ENCODE measurements around the gene HOXC10. TPM values are rescaled to one million over a fixed set of nuclear protein-coding genes. Genes with fewer than 3 reads are reported as not detected.

Gene HOXC10
- total and polyA plus RNA-seq, 2 experiments from 2014 or later, result not detected

DNA sequence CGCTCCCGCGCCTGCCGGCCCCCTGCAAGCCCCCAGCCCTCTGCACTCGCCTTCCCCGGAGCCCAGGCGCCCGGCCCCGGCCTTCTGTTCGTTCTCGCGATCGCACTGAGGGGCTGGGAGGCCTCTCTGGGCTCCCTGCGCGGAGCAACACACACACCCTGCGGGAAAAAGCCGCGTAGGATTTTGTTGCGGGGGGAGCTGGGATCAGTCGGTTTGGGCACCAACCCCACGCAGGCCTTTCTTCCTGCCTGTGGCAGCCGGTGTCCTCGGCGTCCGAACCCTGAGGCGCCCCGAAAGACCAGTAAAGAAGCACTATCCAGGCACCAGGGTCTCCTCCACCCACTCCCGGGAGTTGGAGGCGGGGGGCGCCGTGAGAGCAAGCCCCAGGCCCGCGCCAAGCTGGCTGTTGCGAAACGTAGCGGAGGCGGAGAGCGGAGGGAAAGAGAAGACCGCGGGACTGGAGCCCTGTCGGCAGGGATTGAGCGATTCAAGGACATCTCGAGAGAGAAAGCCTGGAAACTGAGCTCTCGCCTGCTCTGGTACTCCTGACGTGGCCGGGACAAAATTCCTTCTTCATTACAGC lies 46.0 kb downstream of the HOXC10 start (continued):
- TF ChIP-seq POLR2AphosphoS5 (IDR thresholded peaks at IDR 0.05; ENCODE audit: low read depth), result no peak
- peak; percentile 75 for TF ChIP-seq EZH2 (IDR thresholded peaks at IDR 0.05; ENCODE audit: low read depth, unreplicated experiment)
- no peak for TF ChIP-seq JUNB (IDR thresholded peaks at IDR 0.05; ENCODE audit: unreplicated experiment)

DNA sequence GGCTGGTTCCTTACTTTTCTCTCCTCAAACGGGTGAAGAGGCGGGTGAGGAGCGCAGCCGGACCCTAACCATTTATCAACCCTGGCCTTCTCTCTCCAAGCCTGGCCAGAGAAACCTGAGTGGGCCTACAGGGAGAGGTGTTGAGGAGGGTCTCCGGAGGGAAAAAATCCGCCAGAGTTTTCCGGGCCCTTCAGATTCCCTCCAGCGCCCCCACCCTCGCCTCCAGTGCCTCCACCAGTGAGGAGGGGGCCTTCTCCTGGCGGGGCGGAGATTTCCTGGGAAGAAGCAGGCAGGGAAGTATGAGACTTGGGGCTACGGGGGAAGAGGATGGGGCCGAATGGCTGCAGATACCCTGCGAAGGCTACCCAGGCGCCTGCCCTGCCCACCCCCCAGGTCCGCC lies 46.5 kb downstream of the HOXC10 start:
- Histone ChIP-seq H2AFZ (no peak overlapping the region), H4K20me1 (replicated peaks; ENCODE audit: insufficient read depth) (peaks cover 36% of the 10 kb centered on the region), H3K27me3 (ENCODE audit: insufficient read depth) (peaks cover 100% of the 10 kb centered on the region), H3K36me3 (ENCODE audit: insufficient read depth) (no peaks in the 10 kb centered on the region), H3K9me2 (ENCODE audit: insufficient read depth) (no peaks in the 10 kb centered on the region), H3K4me3 (no peak overlapping the region), H3K4me2 (no peak overlapping the region), H3K4me1 (ENCODE audit: insufficient read depth) (peaks cover 34% of the 10 kb centered on the region), H3F3A (replicated peaks; ENCODE audit: low read depth) (peaks cover 32% of the 10 kb centered on the region; the same call in 1 of the 2 replicates), H3K27ac (ENCODE audit: low read depth) (no peak overlapping the region), H3K79me2 (replicated peaks; ENCODE audit: insufficient read depth) (no peaks in the 10 kb centered on the region)
- Mint-ChIP-seq H3K4me1 (peaks cover 26% of the 10 kb centered on the region), H3K9me3 (peaks cover 6% of the 10 kb centered on the region), H3K4me3 (no peak overlapping the region), H3K27me3 (ENCODE audit: insufficient read depth, low read depth, poor library complexity) (peaks cover 96% of the 10 kb centered on the region), H3K27ac (no peak overlapping the region), H3K36me3 (ENCODE audit: low read depth) (no peaks in the 10 kb centered on the region; the same call in 2 of the 3 replicates)
- no peak for DNase-seq (ENCODE audit: low spot score)
- ATAC-seq, result no peak
- no peak for TF ChIP-seq ZNF462 (CRISPR knock-in tag; IDR thresholded peaks at IDR 0.05)
- TF ChIP-seq ZNF331 (CRISPR knock-in tag; IDR thresholded peaks at IDR 0.05; ENCODE audit: low read depth), result no peak
- peak; percentile 53 for TF ChIP-seq EZH2 (IDR thresholded peaks at IDR 0.05; ENCODE audit: low read depth, unreplicated experiment)

All from GM23338 (cell line).